Suppressor macrophage (primary cell): Measurements from ENCODE around the gene DOK4.

ENCODE experiments used
- DNase-seq, 4 experiments: peaks; one replicate each; pipeline ENCODE4 v3.0.0-alpha.2; 2020 to 2022

Gene DOK4

GRCh38 chr16:57477531-57478202 lies 8.6 kb downstream of the DOK4 start:
- no peak for DNase-seq

GRCh38 chr16:57476546-57477410 lies 9.5 kb downstream of the DOK4 start:
- no peak for DNase-seq

GRCh38 chr16:57475711-57476339 lies 10.5 kb downstream of the DOK4 start:
- peak; percentile 51 to 68 (median 59) for DNase-seq

- no peak for DNase-seq
Measured at GRCh38 chr16:57474671-57475661, 11.3 kb downstream of the DOK4 start.

- DNase-seq, result no peak
Measured at GRCh38 chr16:57473906-57474305, 12.4 kb downstream of the DOK4 start.

GRCh38 chr16:57473176-57473840 lies 13.0 kb downstream of the DOK4 start:
- no peak for DNase-seq

GRCh38 chr16:57472665-57473060 lies 13.6 kb downstream of the DOK4 start:
- DNase-seq, result no peak

- no peak for DNase-seq
Measured at GRCh38 chr16:57471852-57472664, 14.2 kb downstream of the DOK4 start.

GRCh38 chr16:57471209-57471608 lies 15.1 kb downstream of the DOK4 start:
- DNase-seq, result no peak

GRCh38 chr16:57470711-57471110 lies 15.6 kb downstream of the DOK4 start:
- DNase-seq, result peak; percentile 36 to 62 (median 55)

GRCh38 chr16:57469917-57470470 lies 16.3 kb downstream of the DOK4 start:
- no peak for DNase-seq

- no peak for DNase-seq
Measured at GRCh38 chr16:57469046-57469445, 17.2 kb downstream of the DOK4 start.

GRCh38 chr16:57468346-57468745 lies 17.9 kb downstream of the DOK4 start:
- no peak for DNase-seq

- DNase-seq, result no peak
Measured at GRCh38 chr16:57464523-57464922, 21.8 kb downstream of the DOK4 start.

- peak; percentile 20 to 63 (median 48) for DNase-seq
Measured at GRCh38 chr16:57462978-57463362, 23.3 kb downstream of the DOK4 start.

- DNase-seq, result peak; percentile 91 to 96 (median 96)
Measured at GRCh38 chr16:57462209-57462977, 23.9 kb downstream of the DOK4 start, which contains the start of gene POLR2C. Gene POLR2C, plus strand, starts transcription at chr16:57462679. Its CDS starts 46 bp downstream, at chr16:57462725.

- DNase-seq, result no peak
Measured at GRCh38 chr16:57452021-57452420, 34.3 kb downstream of the DOK4 start.

GRCh38 chr16:57447186-57447962 lies 38.9 kb downstream of the DOK4 start, which contains the start of the genes CIAPIN1 and COQ9:
Gene CIAPIN1, minus strand, starts transcription at chr16:57447385. Its CDS starts 6,457 bp downstream, at chr16:57440928.
Gene COQ9, plus strand, starts transcription at chr16:57447479. Its CDS starts 27 bp downstream, at chr16:57447506.
- DNase-seq, result peak; percentile 94 to 98 (median 97)
